Mammary epithelial cell (primary cell): Measurements from ENCODE around the gene SMARCD1.

ENCODE experiments used
- CTCF ChIP-seq, 2 donors: IDR thresholded peaks in 1 of 2; conservative IDR thresholded peaks in 1 of 2; 2 replicates each; pipeline ENCODE4 v1.5.1; 2011 to 2012; ENCODE audit warnings: inconsistent platforms in 2 of 2, low read length in 2 of 2, mild to moderate bottlenecking in 2 of 2, control low read depth in 1 of 2, low read depth in 1 of 2; ENCODE audit not compliant: insufficient read depth in 1 of 2; ENCODE audit errors: extremely low read depth in 1 of 2
- EZH2 ChIP-seq: IDR thresholded peaks from 2 replicates; pipeline ENCODE4 v1.6.1; 2012; ENCODE audit warnings: low read length, inconsistent platforms, borderline replicate concordance

- TF ChIP-seq CTCF (conservative IDR thresholded peaks at IDR 0.05 in 1 of 2, IDR thresholded peaks at IDR 0.05 in 1 of 2; ENCODE audit: extremely low read depth in 1 of 2, insufficient read depth in 1 of 2, low read depth in 1 of 2, low read length in 2 of 2) (no peak), EZH2 (no peak)
Measured at GRCh38 chr12:50082644-50083043, 2.5 kb upstream of the SMARCD1 start.
